Measurements from ENCODE around the gene AGFG1.
"Not testable (repeated sequence)": the region's sequence is repeated elsewhere in the genome, so short reads cannot be mapped to it uniquely, and the experiment has no call there.

AGFG1 gene

DNA sequence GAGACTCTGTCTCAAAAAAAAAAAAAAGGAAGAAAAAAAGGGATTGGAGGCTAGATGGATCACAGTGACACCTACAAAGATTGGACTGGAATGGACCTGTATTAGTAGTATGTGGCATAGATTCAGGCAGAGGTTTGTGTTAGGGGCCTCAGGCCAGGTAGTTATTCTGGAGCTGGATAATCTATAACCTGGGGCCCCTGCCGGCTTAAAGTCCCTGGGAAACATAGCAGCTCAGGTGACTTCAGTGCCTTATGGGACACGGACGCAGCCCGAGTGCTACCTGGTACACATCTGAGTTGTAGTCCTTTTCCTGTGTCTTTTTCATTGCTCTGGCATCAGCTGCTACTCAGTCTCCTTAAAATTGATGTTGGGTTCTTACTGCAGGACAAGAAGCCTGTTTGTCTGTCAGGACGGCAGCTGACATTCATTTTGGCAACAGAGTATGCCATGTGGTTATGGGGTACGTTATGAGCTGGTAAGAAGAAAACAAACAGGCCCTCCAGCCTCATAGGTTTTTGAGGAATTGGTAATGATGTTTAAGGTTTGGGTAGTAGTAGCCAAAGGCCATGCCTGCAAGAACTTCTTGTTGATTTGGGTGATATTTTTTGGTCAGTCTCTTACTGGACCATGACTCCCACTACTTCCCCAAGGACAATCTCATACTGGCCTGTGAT lies 27.8 kb downstream of the AGFG1 start:
- no peak for DNase-seq (ENCODE audit: low spot score)

DNA sequence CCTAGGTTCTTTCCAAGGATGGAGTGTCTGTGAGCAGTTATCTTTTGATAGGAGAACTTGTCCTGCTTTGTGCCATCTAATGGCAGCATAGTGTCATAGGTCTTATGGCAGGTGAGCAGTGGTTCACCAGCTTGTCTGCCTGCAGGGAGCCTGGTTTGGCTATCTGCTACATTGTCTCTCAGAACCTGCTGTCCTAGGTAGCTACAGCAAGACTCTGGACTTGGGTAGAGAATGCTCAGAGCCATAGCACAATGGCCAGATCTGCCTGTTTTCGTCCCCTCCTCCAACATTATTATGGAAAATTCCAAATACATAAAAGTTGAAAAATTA lies 28.3 kb downstream of the AGFG1 start:
- DNase-seq (ENCODE audit: low spot score), result no peak

DNA sequence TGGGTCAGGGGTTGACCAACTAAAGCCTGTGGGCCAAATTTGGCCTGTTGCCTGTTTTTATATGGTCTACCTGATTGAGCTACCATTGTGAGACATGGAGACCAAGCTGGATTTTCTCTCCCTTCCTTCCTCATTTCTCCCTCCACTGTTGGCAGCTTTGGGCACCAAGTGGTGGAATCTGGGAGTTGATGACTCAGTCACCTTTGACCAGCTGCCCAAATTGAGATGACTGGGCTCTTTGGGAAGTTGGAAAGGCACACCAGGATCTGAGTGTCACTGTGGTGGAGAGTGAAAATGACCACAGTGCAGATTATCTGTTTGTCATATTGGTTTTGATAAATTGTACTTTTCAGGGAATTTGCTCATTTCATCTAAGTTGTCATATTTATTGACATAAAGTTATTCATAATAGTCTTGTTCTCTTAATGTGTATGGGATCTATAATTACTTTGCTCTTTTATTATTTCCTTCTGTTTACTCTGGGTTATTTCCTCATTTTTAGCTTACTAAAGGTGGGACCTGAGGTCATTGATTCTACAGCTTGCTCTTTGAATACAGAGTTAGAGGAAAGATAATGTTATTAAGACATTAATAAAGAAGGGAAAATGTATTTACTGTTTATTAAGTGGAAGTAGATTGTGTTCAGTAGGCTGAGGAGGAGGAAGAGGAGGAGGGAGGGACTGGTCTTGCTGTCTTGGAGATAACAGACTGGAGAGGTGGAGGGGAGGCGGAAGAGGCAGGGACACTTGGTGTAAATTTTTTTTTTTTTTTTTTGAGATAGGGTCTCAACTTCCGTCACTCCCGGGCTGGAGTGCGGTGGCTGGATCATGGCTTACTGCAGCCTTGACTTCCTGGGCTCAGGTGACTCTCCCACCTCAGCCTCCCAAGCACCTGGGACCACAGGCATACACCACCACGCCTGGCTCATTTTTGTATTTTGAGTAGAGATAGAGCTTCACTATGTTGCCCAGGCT lies 31.8 kb downstream of the AGFG1 start:
- DNase-seq (ENCODE audit: low spot score), result no peak

DNA sequence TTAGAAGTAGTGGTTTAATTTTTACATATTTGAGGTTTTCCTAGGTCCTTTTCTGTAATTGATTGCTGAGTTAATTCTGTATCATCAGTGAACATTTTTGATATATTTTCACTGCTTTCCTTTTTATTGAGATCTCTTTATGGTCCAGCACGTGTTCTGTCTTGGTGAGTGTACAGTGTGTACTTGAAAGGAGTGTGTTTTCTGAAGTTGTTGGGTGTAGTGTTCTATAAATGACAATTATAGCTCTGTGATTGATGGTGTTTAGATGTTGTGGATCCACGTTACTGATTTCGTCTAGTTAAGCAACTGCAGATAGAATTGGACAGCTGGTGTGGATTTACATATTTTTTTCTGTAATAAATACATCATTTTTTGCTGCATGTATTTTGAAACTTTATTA lies 32.7 kb downstream of the AGFG1 start:
- DNase-seq (ENCODE audit: low spot score), result no peak

DNA sequence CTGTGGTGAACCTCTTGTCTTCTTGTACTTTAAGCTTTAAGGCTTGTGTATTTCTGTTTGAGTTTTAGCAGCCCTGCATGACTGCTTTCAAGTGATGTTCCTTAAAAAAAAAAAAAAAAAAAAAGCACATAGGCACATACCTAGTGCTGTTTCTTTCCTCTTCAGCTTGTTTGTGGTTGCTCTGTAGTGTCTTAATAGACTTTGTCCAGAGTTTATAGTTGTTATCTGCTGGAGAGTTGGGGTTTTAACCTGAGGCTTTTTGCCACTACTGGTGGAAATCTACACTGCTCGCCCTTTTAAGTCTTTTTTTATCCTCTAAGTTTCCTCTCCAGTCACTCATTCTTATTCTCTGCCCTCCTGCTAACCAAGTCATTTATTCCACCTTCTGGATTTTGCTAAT lies 34.5 kb downstream of the AGFG1 start:
- no peak for DNase-seq (ENCODE audit: low spot score)

DNA sequence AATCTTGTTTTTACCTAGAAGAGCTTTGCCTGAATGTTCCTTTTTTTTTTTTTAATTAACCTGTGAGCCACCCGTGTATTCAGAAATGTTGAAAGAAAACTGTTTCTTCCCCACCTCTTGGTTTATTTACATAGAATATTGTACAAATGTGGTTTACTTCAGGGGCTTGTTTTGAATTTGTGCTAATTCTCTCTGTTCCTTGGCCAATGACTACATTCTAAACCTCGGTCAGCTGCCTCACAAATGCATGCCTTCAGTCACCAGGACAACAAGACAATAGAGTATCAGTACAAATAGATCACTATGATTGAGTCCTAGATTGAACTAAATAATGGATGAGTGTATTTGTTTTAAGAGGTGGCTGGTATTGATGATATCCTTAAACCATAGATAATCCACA lies 36.0 kb downstream of the AGFG1 start:
- DNase-seq (ENCODE audit: low spot score), result no peak

DNA sequence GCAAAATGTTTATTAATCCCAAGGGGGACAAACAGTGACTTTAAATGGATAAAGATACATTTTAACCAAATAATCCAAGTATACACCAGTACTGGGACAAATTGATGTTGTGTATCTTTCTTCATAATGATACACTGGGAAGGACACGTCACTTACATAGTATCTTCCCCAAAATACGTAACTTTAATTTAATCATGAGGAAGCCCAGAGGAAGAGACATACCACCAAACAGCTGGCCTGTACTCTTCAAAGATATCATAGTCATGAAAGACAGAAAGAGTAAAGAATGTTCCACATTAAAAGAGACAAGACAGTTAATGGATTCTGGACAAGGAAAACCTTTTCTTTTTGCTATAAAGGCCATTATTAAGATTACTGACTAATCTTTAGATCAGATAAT lies 37.1 kb downstream of the AGFG1 start:
- no peak for DNase-seq (ENCODE audit: low spot score)

DNA sequence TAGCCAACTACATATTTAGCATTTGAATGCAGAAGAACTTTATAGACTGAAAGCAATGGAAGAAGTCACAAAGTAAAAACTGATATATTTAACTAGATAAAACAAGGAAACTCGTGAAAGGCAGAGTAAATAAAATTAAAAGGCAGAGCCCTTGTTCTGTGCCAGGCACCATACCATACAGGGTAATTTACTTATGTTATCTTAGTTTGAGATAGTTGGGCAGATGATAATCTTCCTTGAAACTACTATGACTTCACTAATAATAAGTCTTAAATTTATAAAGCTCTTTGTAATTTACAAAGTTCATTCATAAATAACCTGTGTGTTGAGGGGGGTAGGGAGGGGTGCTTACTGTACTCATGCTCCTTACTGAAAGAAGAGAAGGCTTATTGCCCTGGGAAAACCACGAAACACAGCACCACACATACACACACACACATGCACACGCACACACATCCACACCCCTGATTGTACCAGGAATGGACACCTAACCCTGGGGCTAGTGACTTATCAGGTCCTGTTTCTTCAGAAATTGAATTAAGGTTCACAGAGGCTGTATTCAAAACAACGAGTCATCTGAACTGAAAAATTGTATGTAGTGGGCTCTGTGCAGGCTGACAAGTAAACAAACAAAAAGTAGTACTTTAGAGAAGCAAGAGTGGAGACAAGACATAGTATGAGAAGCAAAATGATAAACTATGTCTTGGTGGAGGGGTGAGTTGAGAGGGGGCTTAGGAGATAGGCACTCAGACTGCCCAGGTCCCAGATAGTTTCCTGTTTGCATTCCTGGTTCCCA lies 38.1 kb downstream of the AGFG1 start:
- DNase-seq (ENCODE audit: low spot score), result peak; percentile 46

DNA sequence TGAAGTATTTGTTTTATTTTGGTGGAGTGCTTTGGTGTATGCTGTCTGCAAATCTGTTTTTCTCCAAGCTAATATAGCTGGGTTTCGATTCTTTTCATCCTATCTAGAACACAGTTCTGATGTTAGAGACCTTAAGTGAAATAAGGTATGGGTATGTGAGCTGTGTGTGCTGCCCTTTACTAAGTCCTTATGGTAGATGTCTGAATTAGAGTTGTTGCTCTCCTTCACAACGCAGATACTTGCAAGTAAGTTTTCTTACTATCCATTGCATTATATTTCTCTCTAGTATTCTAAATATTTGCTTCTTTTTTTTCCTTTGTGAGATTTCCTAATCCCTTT lies 38.6 kb downstream of the AGFG1 start:
- no peak for DNase-seq (ENCODE audit: low spot score)

DNA sequence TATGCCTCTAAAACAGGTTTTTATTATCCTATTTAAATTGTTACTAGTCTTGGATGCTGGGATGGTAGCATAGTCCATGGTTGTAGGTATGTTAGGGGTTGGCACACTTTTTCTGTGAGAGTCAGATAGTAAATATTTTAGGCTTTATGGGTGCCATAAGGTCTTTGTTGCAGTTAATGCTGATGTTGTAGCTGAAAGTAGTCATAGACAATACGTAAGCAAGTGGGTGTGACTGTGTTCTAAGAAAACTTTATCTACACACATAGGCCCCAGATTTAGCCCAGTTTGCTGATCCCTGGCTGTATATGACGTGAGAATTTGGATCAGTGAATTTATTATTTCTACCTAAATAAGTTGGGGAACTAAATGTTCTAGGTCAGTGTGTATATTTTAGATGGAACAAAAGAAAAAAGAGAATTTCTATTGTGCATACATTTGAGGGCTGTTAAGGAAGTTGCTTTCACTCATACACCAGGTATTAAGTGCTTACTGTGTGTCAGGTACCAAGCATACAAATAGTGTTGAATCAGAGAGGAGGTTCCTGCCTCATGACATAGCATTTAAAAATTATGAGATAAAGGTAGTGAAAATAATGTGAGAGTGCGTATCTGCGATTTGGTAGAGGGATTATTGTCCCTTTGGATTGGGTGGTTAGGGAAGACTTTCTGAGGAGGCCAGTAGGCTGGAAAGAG lies 39.4 kb downstream of the AGFG1 start:
- no peak for DNase-seq (ENCODE audit: low spot score)

DNA sequence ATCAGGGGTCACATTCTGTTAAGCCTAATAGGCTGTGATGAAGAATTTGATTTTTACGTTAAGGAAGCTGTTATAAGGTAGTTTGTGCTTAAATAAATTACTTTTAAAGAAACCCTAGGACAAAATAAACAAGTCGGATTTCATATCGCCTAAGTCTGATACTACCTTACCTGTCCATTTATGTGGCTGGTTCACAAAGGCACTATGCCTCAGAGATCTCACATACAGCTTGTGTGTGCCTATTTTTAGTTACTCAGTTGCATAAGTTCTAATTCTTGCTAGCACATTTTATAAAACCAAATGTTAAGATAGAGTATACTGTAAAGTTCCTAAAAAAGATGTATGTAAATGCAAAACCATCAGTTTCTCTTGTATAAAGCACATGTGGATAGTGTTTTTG lies 40.0 kb downstream of the AGFG1 start:
- no peak for DNase-seq (ENCODE audit: low spot score)

DNA sequence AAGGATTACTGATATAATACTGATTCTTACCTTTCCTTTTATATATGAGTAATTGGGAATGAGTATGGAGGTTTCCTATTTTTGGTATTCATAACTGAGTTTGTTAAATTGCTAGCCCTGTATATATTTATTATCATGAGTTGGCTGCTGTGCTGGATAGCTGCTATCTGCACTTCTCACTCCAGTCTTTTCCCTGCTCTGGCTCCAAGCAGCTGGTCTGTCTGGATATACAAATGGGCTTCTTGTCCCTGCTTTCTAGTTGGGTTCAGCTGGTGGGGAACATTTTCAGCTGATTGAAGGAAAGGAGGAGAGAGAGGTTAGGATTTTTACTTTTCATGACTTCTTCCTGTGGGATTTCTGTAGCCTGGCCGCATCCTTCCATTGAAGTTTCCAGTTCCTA lies 41.2 kb downstream of the AGFG1 start:
- no peak for DNase-seq (ENCODE audit: low spot score)

DNA sequence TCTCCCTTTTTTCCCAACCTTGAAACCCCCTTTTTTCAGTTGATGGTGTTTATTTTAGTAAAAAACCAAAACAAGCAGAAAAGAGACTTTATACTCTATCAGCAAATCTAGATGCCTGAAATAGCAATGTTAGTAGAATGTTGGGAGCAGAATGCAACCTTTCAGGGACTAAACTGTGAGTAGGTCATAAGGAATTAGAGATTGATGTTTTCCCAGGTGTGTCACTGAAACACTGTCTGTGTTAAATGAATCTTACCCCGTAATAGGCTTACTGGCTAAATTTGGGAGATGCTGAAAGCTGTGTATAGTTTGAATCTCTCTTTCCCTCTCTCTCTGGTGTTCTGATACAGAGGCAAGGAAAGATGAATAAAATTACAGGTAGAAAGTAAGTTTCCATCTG lies 43.8 kb downstream of the AGFG1 start:
- DNase-seq (ENCODE audit: low spot score), result no peak

DNA sequence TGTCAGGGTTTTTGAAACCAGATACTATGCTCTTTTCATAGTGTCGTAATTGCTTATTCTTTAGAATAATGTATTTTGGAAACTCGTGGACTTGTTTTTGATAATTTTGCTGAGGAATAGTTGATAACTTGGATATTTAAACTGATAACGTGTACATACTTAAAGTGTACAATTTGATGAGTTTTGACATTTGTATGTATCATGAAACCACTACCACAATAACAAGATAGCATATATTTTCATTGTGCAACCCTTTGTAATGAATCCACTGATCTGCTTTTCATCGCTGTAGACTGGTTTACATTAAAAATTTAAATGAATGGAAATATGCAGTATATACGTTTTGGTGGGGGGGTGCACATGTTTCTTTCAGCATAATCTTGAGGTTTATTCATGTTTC lies 45.8 kb downstream of the AGFG1 start:
- DNase-seq (ENCODE audit: low spot score), result no peak

DNA sequence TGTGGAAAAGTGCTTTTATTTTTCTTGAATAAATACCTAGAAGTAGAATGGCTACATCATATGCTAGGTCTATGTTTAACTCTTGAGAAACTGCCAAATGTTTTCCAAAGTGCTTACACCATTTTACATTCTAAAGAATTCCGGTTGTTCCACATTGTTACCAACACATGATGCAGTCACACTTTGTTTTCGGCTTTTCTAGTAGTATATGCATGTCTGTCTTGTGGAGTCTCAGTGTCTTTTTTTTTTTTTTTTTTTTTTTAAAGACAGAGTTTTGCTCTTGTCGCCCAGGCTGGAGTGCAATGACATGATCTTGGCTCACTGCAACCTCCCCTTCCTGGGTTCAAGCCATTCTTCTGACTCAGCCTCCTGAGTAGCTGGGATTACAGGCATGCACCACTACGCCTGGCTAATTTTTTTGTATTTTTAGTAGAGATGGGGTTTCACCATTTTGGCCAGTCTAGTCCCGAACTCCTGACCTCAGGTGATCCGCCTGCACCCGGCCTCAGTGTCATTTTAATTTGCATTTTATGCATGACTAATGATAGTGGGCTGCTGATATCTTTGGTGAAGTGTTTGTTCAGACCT lies 46.4 kb downstream of the AGFG1 start:
- not testable (repeated sequence) for DNase-seq (ENCODE audit: low spot score)

DNA sequence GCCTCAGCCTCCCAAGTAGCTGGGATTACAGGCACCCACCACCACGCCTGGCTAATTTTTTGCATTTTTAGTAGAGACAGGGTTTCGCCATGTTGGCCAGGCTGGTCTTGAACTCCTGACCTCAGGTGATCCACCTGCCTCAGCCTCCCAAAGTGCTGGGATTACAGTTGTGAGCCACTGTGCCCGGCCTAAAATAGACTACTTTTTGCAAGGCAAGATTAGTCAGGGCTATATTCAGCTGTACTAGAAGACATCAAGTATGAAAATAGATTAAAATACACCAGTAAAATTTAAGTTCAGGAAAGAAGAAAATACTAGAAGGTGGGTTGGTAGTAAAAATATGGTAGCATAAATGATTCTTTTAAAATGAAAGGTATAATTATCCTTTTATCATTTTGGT lies 49.2 kb downstream of the AGFG1 start:
- DNase-seq (ENCODE audit: low spot score), result not testable (repeated sequence)

DNA sequence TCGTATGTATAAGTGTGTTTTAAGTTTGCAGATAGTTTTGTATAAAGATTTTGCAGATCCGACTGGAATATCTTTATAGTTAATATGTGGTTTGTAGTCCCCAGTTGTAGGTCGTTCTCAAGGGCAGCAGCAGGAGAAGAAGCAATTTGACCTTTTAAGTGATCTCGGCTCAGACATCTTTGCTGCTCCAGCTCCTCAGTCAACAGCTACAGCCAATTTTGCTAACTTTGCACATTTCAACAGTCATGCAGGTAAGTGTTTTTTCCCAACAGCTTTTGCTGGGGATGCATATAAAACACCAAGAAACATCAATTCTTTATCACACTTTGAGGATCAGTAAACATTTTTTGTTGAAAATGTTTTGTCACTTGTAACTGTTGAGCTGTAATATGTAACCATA lies 52.7 kb downstream of the AGFG1 start:
- DNase-seq (ENCODE audit: low spot score), result no peak

DNA sequence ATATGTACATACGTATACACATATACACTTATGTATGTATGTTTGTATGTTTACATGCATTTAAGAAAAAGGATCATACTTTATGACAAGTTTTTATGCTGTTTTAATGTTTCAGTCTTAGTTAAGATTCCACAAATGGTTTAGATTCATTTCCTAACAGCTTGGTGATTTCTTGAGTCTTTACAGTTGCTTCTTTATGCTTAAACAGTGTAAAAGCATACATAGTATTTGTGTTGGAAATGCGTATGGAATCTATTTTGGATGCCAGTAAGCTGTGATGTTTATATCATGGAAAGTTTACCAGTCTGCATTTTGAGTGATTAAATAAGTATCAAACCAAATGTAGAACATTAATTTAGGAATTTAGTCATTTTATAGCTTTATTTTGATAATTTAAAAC lies 55.4 kb downstream of the AGFG1 start:
- no peak for DNase-seq (ENCODE audit: low spot score)

DNA sequence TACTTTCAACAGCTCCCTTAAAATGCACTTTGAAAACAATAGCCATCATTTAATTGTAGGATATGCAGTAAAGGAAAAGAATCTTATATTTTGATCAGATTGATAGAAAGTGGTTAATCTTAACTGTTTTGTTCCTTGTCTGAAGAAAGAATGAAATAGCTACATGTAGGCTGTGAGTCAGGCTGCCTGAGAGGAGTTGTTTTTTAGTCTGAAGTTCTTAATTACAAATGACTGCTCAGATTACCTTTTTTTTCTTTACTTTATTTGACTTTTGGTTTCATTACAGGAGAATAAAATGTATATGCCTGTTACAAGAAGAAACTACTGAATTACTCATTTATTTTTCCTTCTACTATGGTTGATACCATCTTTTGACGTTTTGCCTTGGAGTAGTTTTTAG lies 56.8 kb downstream of the AGFG1 start:
- no peak for DNase-seq (ENCODE audit: low spot score)

DNA sequence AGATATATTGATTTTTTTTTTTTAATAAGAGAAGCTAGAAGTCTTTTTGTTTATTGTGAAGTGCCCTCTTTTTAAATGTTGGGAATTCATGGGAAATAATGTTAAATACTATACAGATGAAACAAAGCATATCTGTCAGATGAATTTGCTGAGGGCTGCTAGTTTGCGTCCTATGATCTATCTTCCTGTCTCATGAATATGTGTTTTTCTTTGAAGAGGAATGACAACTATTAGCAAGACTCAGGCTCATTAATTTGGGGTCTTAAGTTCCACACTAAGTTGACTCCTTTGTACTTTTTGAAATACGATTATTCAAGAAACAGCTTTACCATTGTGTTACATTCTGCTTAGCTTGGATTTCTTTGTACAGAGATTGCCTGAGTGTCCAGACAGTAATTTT lies 57.9 kb downstream of the AGFG1 start:
- DNase-seq (ENCODE audit: low spot score), result no peak

DNA sequence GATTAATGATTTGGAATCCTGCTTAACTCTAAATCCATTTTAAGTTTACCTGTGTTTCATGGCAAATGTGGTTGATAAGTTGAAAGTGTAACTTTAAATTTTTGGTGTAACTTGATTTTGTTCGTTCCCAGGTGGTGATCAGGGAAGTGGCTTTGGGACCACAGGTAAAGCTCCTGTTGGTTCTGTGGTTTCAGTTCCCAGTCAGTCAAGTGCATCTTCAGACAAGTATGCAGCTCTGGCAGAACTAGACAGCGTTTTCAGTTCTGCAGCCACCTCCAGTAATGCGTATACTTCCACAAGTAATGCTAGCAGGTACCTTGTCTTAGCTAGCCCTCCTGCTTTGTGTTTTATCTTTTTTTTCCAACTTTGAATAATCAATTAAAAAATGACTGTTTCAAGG lies 62.8 kb downstream of the AGFG1 start:
- DNase-seq (ENCODE audit: low spot score), result no peak

DNA sequence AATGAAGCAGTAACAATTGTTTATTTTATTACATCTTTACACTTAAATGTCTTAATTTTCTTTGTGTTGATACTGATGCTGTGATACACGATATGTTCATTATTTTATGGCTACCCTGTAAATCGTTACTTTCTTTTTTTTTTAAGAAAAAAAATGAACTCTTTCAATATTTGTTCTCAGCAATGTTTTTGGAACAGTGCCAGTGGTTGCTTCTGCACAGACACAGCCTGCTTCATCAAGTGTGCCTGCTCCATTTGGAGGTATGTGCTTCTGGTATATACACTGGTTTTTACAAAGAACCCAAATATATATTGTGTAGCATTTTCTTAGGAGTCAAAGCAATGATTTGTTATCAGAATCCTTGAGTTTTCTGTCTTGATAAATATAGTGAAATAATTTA lies 64.5 kb downstream of the AGFG1 start:
- no peak for DNase-seq (ENCODE audit: low spot score)

Measured in CD4-positive, alpha-beta T cell treated with Interleukin-2 at 100 ng/mL for 4 hours (primary cell).